Neural cell (in vitro differentiated cells): ENCODE results near the gene ZNF287. TPM values are rescaled to one million over a fixed set of nuclear protein-coding genes. Genes with fewer than 3 reads are reported as not detected.

Source experiments
- H2AFZ ChIP-seq: fragments of 200-600, 300-800 bp; sonication (generic), shearing (Covaris generic); 2 replicates; pipeline ENCODE4 v1.6.0; 2014; ENCODE audit warnings: low read depth, mild to moderate bottlenecking, antibody characterized with exemption, low read length, moderate library complexity
- H3F3A ChIP-seq: fragments of 200-600 bp; shearing (Covaris generic); 2 replicates; pipeline ENCODE4 v1.6.1; 2016; ENCODE audit warnings: mild to moderate bottlenecking, moderate library complexity, mixed read lengths, antibody characterized with exemption, low read length; ENCODE audit not compliant: insufficient read depth, poor library complexity, severe bottlenecking
- H3K27ac ChIP-seq: fragments of 200-600, 300-800 bp; sonication (generic), shearing (Covaris generic); 2 replicates; pipeline ENCODE4 v1.5.1; 2014; ENCODE audit warnings: mild to moderate bottlenecking, low read length, moderate library complexity
- H3K27me3 ChIP-seq: fragments of 300-800, 200-600 bp; sonication (generic), shearing (Covaris generic); 2 replicates; pipeline ENCODE4 v1.6.0; 2014; ENCODE audit warnings: mild to moderate bottlenecking, low read depth, low read length, moderate library complexity; ENCODE audit not compliant: insufficient read depth
- H3K36me3 ChIP-seq: fragments of 300-800, 200-600 bp; sonication (generic), shearing (Covaris generic); 2 replicates; pipeline ENCODE4 v1.5.1; 2014; ENCODE audit warnings: mild to moderate bottlenecking, antibody characterized with exemption, low read length, moderate library complexity; ENCODE audit not compliant: insufficient read depth
- H3K4me2 ChIP-seq: fragments of 300-800, 200-600 bp; sonication (generic), shearing (Covaris generic); 2 replicates; pipeline ENCODE4 v1.6.0; 2014; ENCODE audit warnings: mild to moderate bottlenecking, low read length
- H3K4me3 ChIP-seq: fragments of 300-800, 200-600 bp; sonication (generic), shearing (Covaris generic); 2 replicates; pipeline ENCODE4 v1.5.1; 2014; ENCODE audit warnings: mild to moderate bottlenecking, low read length, moderate library complexity
- H3K79me2 ChIP-seq: fragments of 200-600 bp; shearing (Covaris generic); replicated peaks from 2 replicates; pipeline ENCODE4 v1.6.0; 2014; ENCODE audit warnings: mild to moderate bottlenecking, low read length, moderate library complexity; ENCODE audit not compliant: insufficient read depth
- H3K9ac ChIP-seq: fragments of 300-800, 200-600 bp; sonication (generic), shearing (Covaris generic); 2 replicates; pipeline ENCODE4 v1.6.1; 2016; ENCODE audit warnings: mild to moderate bottlenecking, low read length, mixed read lengths
- H3K9me2 ChIP-seq: fragments of 200-600 bp; shearing (Covaris generic); 2 replicates; pipeline ENCODE4 v1.6.1; 2016; ENCODE audit warnings: mild to moderate bottlenecking, low read length, mixed read lengths; ENCODE audit not compliant: insufficient read depth
- H3K9me3 ChIP-seq: fragments of 200-600, 300-800 bp; sonication (generic), shearing (Covaris generic); 2 replicates; pipeline ENCODE4 v1.6.1; 2016; ENCODE audit warnings: mild to moderate bottlenecking, mixed run types, low read length, moderate library complexity, mixed read lengths
- H4K20me1 ChIP-seq: fragments of 200-600 bp; shearing (Covaris generic); 2 replicates; pipeline ENCODE4 v1.6.1; 2016; ENCODE audit warnings: mild to moderate bottlenecking, mixed run types; ENCODE audit not compliant: insufficient read depth
- CTCF ChIP-seq: fragments of 450-650 bp; IDR thresholded peaks from 2 replicates; pipeline ENCODE4 v1.5.1; 2014; ENCODE audit warnings: antibody characterized with exemption, mild to moderate bottlenecking, moderate library complexity; ENCODE audit not compliant: poor library complexity, severe bottlenecking
- EP300 ChIP-seq: fragments of 450-650 bp; conservative IDR thresholded peaks from 2 replicates; pipeline ENCODE4 v1.6.1; 2014; ENCODE audit warnings: antibody characterized with exemption, mild to moderate bottlenecking, moderate library complexity; ENCODE audit not compliant: poor library complexity, severe bottlenecking
- EZH2 ChIP-seq: fragments of 200-600, 300-800 bp; shearing (Covaris generic), sonication (generic); IDR thresholded peaks from 2 replicates; pipeline ENCODE4 v1.6.1; 2014; ENCODE audit warnings: antibody characterized with exemption, low read length, borderline replicate concordance, mild to moderate bottlenecking; ENCODE audit not compliant: insufficient read depth, poor library complexity, severe bottlenecking
- POLR2AphosphoS5 ChIP-seq: IDR thresholded peaks from 2 replicates; pipeline ENCODE4 v1.6.1; 2012
- RAD21 ChIP-seq: fragments of 450-650 bp; conservative IDR thresholded peaks from 2 replicates; pipeline ENCODE4 v1.6.1; 2014; ENCODE audit warnings: antibody characterized with exemption, mild to moderate bottlenecking, moderate library complexity
- REST ChIP-seq: IDR thresholded peaks from 2 replicates; pipeline ENCODE4 v1.6.1; 2012; ENCODE audit warnings: borderline replicate concordance
- SMC3 ChIP-seq: fragments of 450-650 bp; conservative IDR thresholded peaks from 2 replicates; pipeline ENCODE4 v1.6.1; 2014; ENCODE audit warnings: antibody characterized with exemption, mild to moderate bottlenecking, moderate library complexity; ENCODE audit not compliant: poor library complexity
- TAF1 ChIP-seq: IDR thresholded peaks from 2 replicates; pipeline ENCODE4 v1.6.1; 2012; ENCODE audit warnings: low read depth
- polyA plus RNA-seq: library from polyadenylated mRNA; depleted of rRNA; stranded (reverse); fragments of >200 nt; gene quantifications from 2 replicates; pipeline ENCODE4 v1.2.3, GENCODE V29; 2014

Gene ZNF287
- polyA plus RNA-seq, 1 donor from 2014 or later = 12.6 TPM

GRCh38 chr17:16513873-16514272 lies 55.1 kb downstream of the ZNF287 start:
- H3K27me3 ChIP-seq = no peaks in the 10 kb centered on the region
- H4K20me1 ChIP-seq = no peaks in the 10 kb centered on the region
- no peak overlapping the region for H3K27ac ChIP-seq
- no peaks in the 10 kb centered on the region for H3K9me3 ChIP-seq
- no peak overlapping the region for H2AFZ ChIP-seq
- no peaks in the 10 kb centered on the region for H3F3A ChIP-seq
- no peak overlapping the region for H3K4me3 ChIP-seq
- no peak for TF ChIP-seq POLR2AphosphoS5
- TF ChIP-seq SMC3 = no peak
- TF ChIP-seq EP300 = no peak
- no peaks in the 10 kb centered on the region for H3K36me3 ChIP-seq
- H3K9ac ChIP-seq = no peak overlapping the region
- H3K9me2 ChIP-seq = no peaks in the 10 kb centered on the region
- H3K4me2 ChIP-seq = no peak overlapping the region
- H3K79me2 ChIP-seq = no peaks in the 10 kb centered on the region

GRCh38 chr17:16512011-16512410 lies 57.0 kb downstream of the ZNF287 start:
- no peaks in the 10 kb centered on the region for H3K9me3 ChIP-seq
- no peaks in the 10 kb centered on the region for H3K79me2 ChIP-seq
- H3F3A ChIP-seq = no peaks in the 10 kb centered on the region
- TF ChIP-seq SMC3 (no peak), CTCF (no peak), POLR2AphosphoS5 (no peak)
- no peaks in the 10 kb centered on the region for H3K27me3 ChIP-seq
- H3K9me2 ChIP-seq = no peaks in the 10 kb centered on the region
- H3K27ac ChIP-seq = no peak overlapping the region
- H4K20me1 ChIP-seq = no peaks in the 10 kb centered on the region
- no peak overlapping the region for H2AFZ ChIP-seq
- no peak overlapping the region for H3K4me2 ChIP-seq
- no peaks in the 10 kb centered on the region for H3K36me3 ChIP-seq
- H3K9ac ChIP-seq = no peak overlapping the region
- H3K4me3 ChIP-seq = no peak overlapping the region

GRCh38 chr17:16511593-16511992 lies 57.4 kb downstream of the ZNF287 start:
- no peak for TF ChIP-seq EZH2
- TF ChIP-seq EP300 = no peak
- TF ChIP-seq SMC3 = no peak
- TF ChIP-seq TAF1 = no peak
- no peak for TF ChIP-seq POLR2AphosphoS5
- TF ChIP-seq REST = no peak
- no peak for TF ChIP-seq RAD21
- Histone ChIP-seq H2AFZ (no peak overlapping the region), H3K27ac (no peak overlapping the region), H3K27me3 (no peaks in the 10 kb centered on the region), H3K79me2 (no peaks in the 10 kb centered on the region), H3F3A (no peaks in the 10 kb centered on the region), H3K9ac (no peak overlapping the region), H3K9me3 (no peaks in the 10 kb centered on the region), H3K4me3 (no peak overlapping the region), H3K4me2 (no peak overlapping the region), H3K36me3 (no peaks in the 10 kb centered on the region), H3K9me2 (no peaks in the 10 kb centered on the region), H4K20me1 (no peaks in the 10 kb centered on the region)
